ENCODE data around the gene MTR. TPM values are rescaled to one million over a fixed set of nuclear protein-coding genes. Genes with fewer than 3 reads are reported as not detected.

The MTR gene
- 11.1 and 15.6 TPM in 2 replicates for total RNA-seq

GRCh38 chr1:236795035-236795756, at the start of gene MTR:
TSS of gene MTR (plus strand) at chr1:236795292. CDS start at chr1:236795704, 412 bp downstream.

Other genes starting within 250 kb of the MTR start
- gene HEATR1, start 190.8 kb upstream of the MTR start, total RNA-seq, result 12.7 and 20.8 TPM in 2 replicates
- gene ACTN2, start 108.8 kb upstream of the MTR start, total RNA-seq, result 1.6 TPM in 1 of 2 replicates, not detected in the other
- gene MT1HL1, start 209.1 kb downstream of the MTR start, total RNA-seq, result not detected in 2 replicates
- under 0.01 and 0.08 TPM in 2 replicates for gene RYR2, start 246.9 kb downstream of the MTR start, total RNA-seq